Activated CD8-positive, alpha-beta T cell treated with anti-CD3 and anti-CD28 coated beads for 36 hours (primary cell): Measurements from ENCODE around the gene KCNIP4. TPM values are rescaled to one million over a fixed set of nuclear protein-coding genes. Genes with fewer than 3 reads are reported as not detected.

ENCODE experiments used
- ATAC-seq: fragments of 200-7000 bp; cut with Tn5 transposase; one replicate; pipeline ENCODE4 v1.10.0; 2021; ENCODE audit warnings: mild to moderate bottlenecking, moderate library complexity
- CTCF ChIA-PET: fragments of 350-600 bp; sonication (Branson Sonifier 250); formaldehyde crosslinking; loops from one replicate; lab custom pipeline; 2021; ENCODE audit warnings: antibody characterized with exemption; lab: Charles Lee
- POLR2A ChIA-PET: fragments of 350-600 bp; sonication (Branson Sonifier 250); formaldehyde crosslinking; loops from one replicate; lab custom pipeline; 2021; ENCODE audit warnings: antibody characterized with exemption; lab: Charles Lee
- DNase-seq: peaks from one replicate; pipeline ENCODE4 v3.0.0-alpha.2; 2020
- H3K27ac Mint-ChIP-seq: one replicate; pipeline ENCODE4 v1.8.0; 2021; ENCODE audit warnings: mild to moderate bottlenecking, mixed read lengths
- H3K27me3 Mint-ChIP-seq: one replicate; pipeline ENCODE4 v1.8.0; 2021; ENCODE audit warnings: mixed read lengths
- H3K36me3 Mint-ChIP-seq: one replicate; pipeline ENCODE4 v1.8.0; 2021; ENCODE audit warnings: low read depth, mixed read lengths
- H3K4me1 Mint-ChIP-seq: one replicate; pipeline ENCODE4 v1.8.0; 2021; ENCODE audit warnings: low read depth, mixed read lengths
- H3K4me3 Mint-ChIP-seq: one replicate; pipeline ENCODE4 v1.8.0; 2021; ENCODE audit warnings: mild to moderate bottlenecking, moderate library complexity, mixed read lengths
- H3K9me3 Mint-ChIP-seq: one replicate; pipeline ENCODE4 v1.8.0; 2021; ENCODE audit warnings: mixed read lengths
- CTCF ChIP-seq: fragments of 200-600 bp; IDR thresholded peaks from one replicate; pipeline ENCODE4 v1.8.0; 2022; ENCODE audit warnings: antibody characterized with exemption, mild to moderate bottlenecking
- intact Hi-C: fragments of 100-400 bp; cut with micrococcal nuclease; formaldehyde crosslinking; loops from one replicate; pipeline ENCODE4 v1.10.0; 2022
- total RNA-seq, 2 experiments: library from RNA; stranded (reverse); gene quantifications; one replicate each; pipeline ENCODE4 v1.2.3, GENCODE V29; 2021

The KCNIP4 gene
- total RNA-seq, 2 experiments from 2014 or later = not detected

GRCh38 chr4:21921526-21922180 lies 26.9 kb downstream of the KCNIP4 start:
- intact Hi-C loops = no loop called here
- ChIA-PET CTCF (interaction anchor here (0.7 kb wide), 1 partner anchor 57 kb away, joined by 3 read pairs; no protein-coding TSS in a partner anchor), POLR2A (no interaction called here)
- Mint-ChIP-seq H3K36me3 (no peaks in the 10 kb centered on the region), H3K4me1 (no peaks in the 10 kb centered on the region), H3K27ac (no peak overlapping the region), H3K27me3 (peaks cover 1% of the 10 kb centered on the region), H3K4me3 (no peak overlapping the region), H3K9me3 (peaks cover 2% of the 10 kb centered on the region)
- DNase-seq (no peak), ATAC-seq (no peak)
- TF ChIP-seq CTCF = no peak

GRCh38 chr4:21915761-21916160 lies 32.8 kb downstream of the KCNIP4 start:
- H3K9me3 Mint-ChIP-seq = no peaks in the 10 kb centered on the region
- TF ChIP-seq CTCF = no peak
- POLR2A ChIA-PET = no interaction called here
- CTCF ChIA-PET = no interaction called here
- DNase-seq = no peak
- ATAC-seq = no peak
- intact Hi-C loops = no loop called here
- no peaks in the 10 kb centered on the region for H3K4me1 Mint-ChIP-seq
- H3K4me3 Mint-ChIP-seq = no peak overlapping the region
- no peaks in the 10 kb centered on the region for H3K27me3 Mint-ChIP-seq
- no peak overlapping the region for H3K27ac Mint-ChIP-seq
- H3K36me3 Mint-ChIP-seq = no peaks in the 10 kb centered on the region

GRCh38 chr4:21901831-21902230 lies 46.7 kb downstream of the KCNIP4 start:
- Mint-ChIP-seq H3K36me3 (no peaks in the 10 kb centered on the region), H3K27me3 (no peaks in the 10 kb centered on the region), H3K9me3 (peaks cover 2% of the 10 kb centered on the region), H3K27ac (no peak overlapping the region), H3K4me1 (no peaks in the 10 kb centered on the region), H3K4me3 (no peak overlapping the region)
- CTCF ChIA-PET = no interaction called here
- intact Hi-C loops = no loop called here
- ATAC-seq = no peak
- TF ChIP-seq CTCF = no peak
- POLR2A ChIA-PET = no interaction called here
- no peak for DNase-seq

GRCh38 chr4:21901281-21901680 lies 47.3 kb downstream of the KCNIP4 start:
- Mint-ChIP-seq H3K27ac (no peak overlapping the region), H3K4me1 (no peaks in the 10 kb centered on the region), H3K4me3 (no peak overlapping the region), H3K9me3 (peaks cover 2% of the 10 kb centered on the region), H3K36me3 (no peaks in the 10 kb centered on the region), H3K27me3 (no peaks in the 10 kb centered on the region)
- no peak for TF ChIP-seq CTCF
- no peak for ATAC-seq
- DNase-seq = no peak
- intact Hi-C loops = no loop called here
- CTCF ChIA-PET = no interaction called here
- POLR2A ChIA-PET = no interaction called here

- DNase-seq (no peak), ATAC-seq (no peak)
- Mint-ChIP-seq H3K36me3 (no peaks in the 10 kb centered on the region), H3K4me3 (no peak overlapping the region), H3K9me3 (peaks cover 2% of the 10 kb centered on the region), H3K27ac (no peak overlapping the region), H3K4me1 (no peaks in the 10 kb centered on the region), H3K27me3 (no peaks in the 10 kb centered on the region)
- ChIA-PET POLR2A (no interaction called here), CTCF (no interaction called here)
- intact Hi-C loops = no loop called here
- no peak for TF ChIP-seq CTCF
Measured at GRCh38 chr4:21900211-21900610, 48.4 kb downstream of the KCNIP4 start.
